GM19238 (cell line): ENCODE results near the gene PBXIP1.
"Not testable (repeated sequence)": the region's sequence is repeated elsewhere in the genome, so short reads cannot be mapped to it uniquely, and the experiment has no call there.

Experiments
- DNase-seq: peaks from one replicate; pipeline ENCODE4 v3.0.0; 2011; ENCODE audit warnings: low spot score; ENCODE audit not compliant: insufficient read length

The PBXIP1 gene

GRCh38 chr1:154955718-154956543, at the start of gene PBXIP1:
TSS of gene PBXIP1 (minus strand) at chr1:154956099. CDS start at chr1:154953721, 2,378 bp downstream.
- DNase-seq: peak; percentile 95

GRCh38 chr1:155005076-155006011, 49.4 kb upstream of the PBXIP1 start:
- no peak for DNase-seq

GRCh38 chr1:155004352-155005075, 48.6 kb upstream of the PBXIP1 start:
- no peak for DNase-seq

- DNase-seq: no peak
Measured at GRCh38 chr1:155003766-155004351, 48.0 kb upstream of the PBXIP1 start.

GRCh38 chr1:155003227-155003765, 47.4 kb upstream of the PBXIP1 start:
- no peak for DNase-seq

- no peak for DNase-seq
Measured at GRCh38 chr1:155002464-155003226, 46.7 kb upstream of the PBXIP1 start, which contains the start of gene ZBTB7B. TSS of gene ZBTB7B (plus strand) at chr1:155002802. CDS start at chr1:155014661, 11,859 bp downstream.

GRCh38 chr1:155001675-155002463, 46.0 kb upstream of the PBXIP1 start:
- DNase-seq: peak; percentile 97

GRCh38 chr1:155001425-155001674, 45.5 kb upstream of the PBXIP1 start:
- DNase-seq: no peak

- peak; percentile 85 for DNase-seq
Measured at GRCh38 chr1:155000726-155001424, 45.0 kb upstream of the PBXIP1 start.

GRCh38 chr1:155000411-155000725, 44.5 kb upstream of the PBXIP1 start:
- DNase-seq: no peak

- no peak for DNase-seq
Measured at GRCh38 chr1:154999571-155000410, 43.9 kb upstream of the PBXIP1 start.

- DNase-seq: peak; percentile 78
Measured at GRCh38 chr1:154998818-154999570, 43.1 kb upstream of the PBXIP1 start.

- DNase-seq: no peak
Measured at GRCh38 chr1:154998201-154998780, 42.4 kb upstream of the PBXIP1 start.

- no peak for DNase-seq
Measured at GRCh38 chr1:154996966-154997701, 41.2 kb upstream of the PBXIP1 start.

GRCh38 chr1:154995301-154995983, 39.5 kb upstream of the PBXIP1 start:
- DNase-seq: not testable (repeated sequence)

GRCh38 chr1:154994591-154994990, 38.7 kb upstream of the PBXIP1 start:
- no peak for DNase-seq
